ENCODE measurements around the gene SEH1L.
"Not testable (repeated sequence)": the region's sequence is repeated elsewhere in the genome, so short reads cannot be mapped to it uniquely, and the experiment has no call there.

Gene SEH1L

DNA sequence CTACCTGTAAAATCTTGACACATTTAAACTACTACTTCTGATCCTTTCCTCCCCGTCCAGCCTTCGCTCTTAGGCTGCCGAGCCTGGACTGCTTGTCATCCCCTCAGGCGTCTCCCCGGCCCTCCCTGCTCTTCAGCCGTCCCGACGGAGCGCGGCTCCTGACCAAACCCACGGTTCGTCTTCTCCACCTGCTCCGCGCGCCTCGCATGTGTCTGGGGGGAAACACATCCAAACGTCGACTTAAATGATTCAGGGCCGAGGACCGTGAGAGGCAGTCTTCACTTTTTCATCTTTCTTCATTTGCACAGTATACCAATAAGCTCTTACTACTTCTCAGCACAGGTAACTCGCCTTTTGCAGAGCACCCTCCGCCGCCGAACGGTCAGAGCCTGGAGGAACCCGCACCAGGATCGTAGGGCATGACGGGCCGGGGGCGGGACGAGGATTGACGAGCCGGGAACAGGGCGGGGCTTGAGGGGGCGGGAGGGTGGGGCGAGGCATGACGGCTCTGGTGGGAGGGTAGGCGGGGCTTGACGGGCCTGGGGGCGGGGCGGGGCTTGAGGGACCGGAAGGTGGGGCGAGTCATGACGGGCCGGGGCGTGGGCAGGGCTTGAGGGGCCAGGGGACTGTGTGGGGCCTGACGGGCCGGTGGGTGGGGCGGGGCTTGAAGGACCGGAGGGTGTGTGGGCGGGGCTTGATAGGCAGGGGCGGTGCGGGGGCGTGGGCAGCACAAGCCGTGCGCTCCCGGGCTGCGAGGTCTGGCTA is at the start of gene SEH1L:
Gene SEH1L (plus strand): TSS at position 727 of the 765 bp plus-strand sequence. CDS start 111 bp downstream, outside the sequence.
- no peak for TF ChIP-seq CTCF (conservative IDR thresholded peaks at IDR 0.05; ENCODE audit: low read depth, low read length)
- DNase-seq (ENCODE audit: low read depth), result peak; percentile 89
- peak within 1 kb of the TSS; percentile 73 for H3K4me3 ChIP-seq (ENCODE audit: low read length)

GRCh38 chr18:12901208-12901607 is 46.6 kb upstream of the SEH1L start:
- DNase-seq (ENCODE audit: low read depth); H3K4me3 ChIP-seq (ENCODE audit: low read length): not testable (repeated sequence)

GRCh38 chr18:12904012-12904516 is 43.7 kb upstream of the SEH1L start:
- DNase-seq (ENCODE audit: low read depth), result no peak
- no peak for TF ChIP-seq CTCF (conservative IDR thresholded peaks at IDR 0.05; ENCODE audit: low read depth, low read length)
- H3K4me3 ChIP-seq (ENCODE audit: low read length), result no peak overlapping the region

- no peak for DNase-seq (ENCODE audit: low read depth)
- TF ChIP-seq CTCF (conservative IDR thresholded peaks at IDR 0.05; ENCODE audit: low read depth, low read length), result no peak
These were observed 41.7 kb upstream of the SEH1L start for GRCh38 chr18:12906119-12906518.

DNA sequence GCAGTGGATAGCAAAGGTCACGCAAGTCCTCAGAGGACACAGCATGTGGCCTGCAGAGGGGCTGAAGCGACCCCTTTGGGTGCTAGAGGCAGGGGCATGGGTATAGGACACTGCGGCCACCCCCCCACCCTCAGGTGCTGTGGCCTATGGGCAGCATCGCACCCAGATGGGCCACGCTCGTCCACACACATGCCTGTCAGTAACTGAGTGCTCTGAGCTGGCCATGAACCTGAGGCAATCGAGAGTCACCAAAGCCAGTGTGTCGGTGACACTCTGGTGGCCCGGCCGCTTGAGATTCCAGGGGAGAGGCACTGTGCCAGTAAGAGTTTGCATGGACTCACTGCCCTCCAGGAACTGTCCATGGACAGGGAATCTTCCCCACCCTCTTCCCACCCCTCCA is 41.0 kb upstream of the SEH1L start:
- DNase-seq (ENCODE audit: low read depth), result no peak
- no peak overlapping the region for H3K4me3 ChIP-seq (ENCODE audit: low read length)

More at GRCh38 chr18:12906119-12906518, 41.7 kb upstream of the SEH1L start:
- no peak overlapping the region for H3K4me3 ChIP-seq (ENCODE audit: low read length)

DNA sequence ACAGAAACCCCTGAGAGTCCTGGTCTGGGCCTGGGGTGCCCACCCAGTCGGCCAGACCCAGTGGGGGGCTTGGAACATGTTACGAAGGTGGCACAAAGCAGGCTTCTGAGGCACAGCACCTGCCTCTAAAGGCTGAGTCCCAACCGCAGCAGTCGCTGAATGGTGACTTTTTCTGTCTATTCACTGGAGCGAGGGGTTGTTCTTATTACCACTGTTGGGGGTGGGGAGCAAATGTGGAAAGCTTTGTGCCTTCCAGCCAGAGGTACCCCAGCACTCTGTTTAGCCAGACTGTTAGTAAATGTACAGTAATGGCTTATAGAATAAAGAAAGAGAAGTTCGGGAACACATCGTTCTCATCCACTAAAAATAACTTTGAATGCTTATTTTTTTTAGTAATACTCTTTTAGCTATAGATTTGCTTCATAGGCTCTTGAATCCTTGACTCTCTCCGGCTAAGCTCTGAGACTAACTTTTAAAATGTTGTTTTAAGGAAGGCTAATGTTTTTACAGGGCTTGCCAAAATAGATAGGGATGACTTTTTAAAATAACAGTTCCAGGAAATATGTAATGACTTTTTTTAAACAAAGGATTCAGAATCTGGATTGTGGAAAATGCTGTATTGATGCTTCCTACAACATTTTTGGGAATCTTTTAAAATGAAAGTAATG is 40.4 kb upstream of the SEH1L start:
- no peak for DNase-seq (ENCODE audit: low read depth)
- no peak overlapping the region for H3K4me3 ChIP-seq (ENCODE audit: low read length)
- TF ChIP-seq CTCF (conservative IDR thresholded peaks at IDR 0.05; ENCODE audit: low read depth, low read length), result no peak

More for the DNA sequence above, 41.0 kb upstream of the SEH1L start:
- TF ChIP-seq CTCF (conservative IDR thresholded peaks at IDR 0.05; ENCODE audit: low read depth, low read length), result no peak

DNA sequence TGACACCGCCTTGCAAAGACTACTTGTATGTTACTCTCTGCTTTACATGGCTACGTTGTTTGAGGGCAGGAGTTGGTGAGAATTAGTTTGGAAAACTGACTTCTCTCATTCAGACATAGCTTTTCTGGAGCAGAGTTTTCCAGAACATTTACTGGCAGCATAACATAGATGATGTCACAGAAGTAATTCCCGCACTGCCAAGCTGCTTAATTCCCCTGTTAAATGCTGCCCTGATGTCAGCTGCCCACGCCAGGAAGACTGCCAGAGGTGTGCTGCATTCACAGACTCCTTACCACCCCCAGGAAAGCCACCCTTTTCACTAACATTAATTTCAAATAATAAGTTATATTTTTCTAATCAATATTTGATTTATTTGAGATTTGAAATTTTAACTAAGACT is 39.1 kb upstream of the SEH1L start:
- DNase-seq (ENCODE audit: low read depth), result peak; percentile 19
- no peak overlapping the region for H3K4me3 ChIP-seq (ENCODE audit: low read length)
- no peak for TF ChIP-seq CTCF (conservative IDR thresholded peaks at IDR 0.05; ENCODE audit: low read depth, low read length)
